ENCODE results near the gene ALDH3A2.

ALDH3A2 gene

DNA sequence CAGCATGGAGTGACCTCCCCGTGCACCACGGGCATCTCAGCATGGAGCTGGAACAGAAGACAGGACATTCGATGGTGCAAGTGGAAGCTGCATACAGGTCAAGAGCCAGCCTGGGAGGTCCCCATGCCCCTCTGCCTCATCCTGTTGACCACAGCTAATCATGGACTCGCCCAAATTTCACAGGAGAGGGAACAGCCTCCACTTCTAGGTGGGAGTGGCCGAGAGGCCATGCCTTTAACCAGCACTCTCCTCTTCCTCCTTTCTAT is 71.6 kb downstream of the ALDH3A2 start:
- H3K4me3 ChIP-seq (ENCODE audit: low read length) = no peak overlapping the region
- DNase-seq (ENCODE audit: low read depth) = no peak
- TF ChIP-seq CTCF (conservative IDR thresholded peaks at IDR 0.05; ENCODE audit: low read length) = no peak

- no peak overlapping the region for H3K4me3 ChIP-seq (ENCODE audit: low read length)
- TF ChIP-seq CTCF (conservative IDR thresholded peaks at IDR 0.05; ENCODE audit: low read length) = no peak
- DNase-seq (ENCODE audit: low read depth) = no peak
These were observed 72.3 kb downstream of the ALDH3A2 start for GRCh38 chr17:19720631-19721426.

- no peak for DNase-seq (ENCODE audit: low read depth)
- TF ChIP-seq CTCF (conservative IDR thresholded peaks at IDR 0.05; ENCODE audit: low read length) = no peak
- no peak overlapping the region for H3K4me3 ChIP-seq (ENCODE audit: low read length)
These were observed 75.4 kb downstream of the ALDH3A2 start for GRCh38 chr17:19723964-19724363.

DNA sequence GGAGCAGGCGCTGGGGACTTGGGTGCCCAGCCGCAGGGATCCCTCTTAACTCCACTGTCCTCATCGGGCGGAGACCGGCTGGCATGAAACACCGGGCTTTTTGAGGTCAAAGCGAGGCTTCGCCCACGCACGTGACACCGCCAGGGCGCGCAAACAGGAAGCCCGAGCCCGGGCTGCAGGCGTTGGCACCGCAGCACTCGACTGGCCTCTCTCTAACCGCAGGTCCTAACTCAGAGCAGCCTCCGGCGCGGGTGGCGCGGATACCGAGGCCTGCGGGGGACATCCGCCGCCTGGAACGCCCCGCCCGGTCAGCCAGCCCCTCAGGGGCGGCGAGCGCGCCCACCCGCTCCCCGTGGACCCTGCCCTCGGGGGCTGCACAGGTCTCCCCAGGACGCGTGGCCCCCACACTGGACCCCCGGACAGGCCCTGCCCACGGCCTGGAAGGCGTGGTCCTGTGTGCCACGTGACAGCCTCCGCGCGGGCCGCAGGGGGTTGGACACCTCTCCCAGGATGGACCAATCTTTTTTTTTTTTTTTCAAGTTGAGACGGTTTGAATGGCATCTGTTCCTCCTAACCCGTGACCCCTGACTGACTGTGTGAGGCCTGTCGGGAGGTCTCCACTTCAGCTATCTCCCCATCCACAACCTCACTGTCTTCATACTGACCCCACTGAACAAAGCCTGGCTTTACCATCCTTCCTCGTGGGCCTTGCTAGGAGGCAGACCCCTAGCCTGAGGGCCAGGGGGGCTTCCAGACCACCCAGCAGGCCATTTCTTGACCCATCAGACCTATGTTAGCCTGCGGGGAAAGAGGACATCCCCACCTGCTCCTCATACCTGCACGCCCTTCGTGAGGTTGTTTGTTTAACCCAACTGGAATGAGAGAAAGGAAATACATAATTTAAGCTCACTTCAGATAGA is 76.2 kb downstream of the ALDH3A2 start:
- TF ChIP-seq CTCF (conservative IDR thresholded peaks at IDR 0.05; ENCODE audit: low read length) = no peak
- DNase-seq (ENCODE audit: low read depth) = peak; percentile 34
- no peak overlapping the region for H3K4me3 ChIP-seq (ENCODE audit: low read length)

GRCh38 chr17:19725486-19725885 is 76.9 kb downstream of the ALDH3A2 start:
- no peak for TF ChIP-seq CTCF (conservative IDR thresholded peaks at IDR 0.05; ENCODE audit: low read length)
- H3K4me3 ChIP-seq (ENCODE audit: low read length) = no peak overlapping the region
- no peak for DNase-seq (ENCODE audit: low read depth)

DNA sequence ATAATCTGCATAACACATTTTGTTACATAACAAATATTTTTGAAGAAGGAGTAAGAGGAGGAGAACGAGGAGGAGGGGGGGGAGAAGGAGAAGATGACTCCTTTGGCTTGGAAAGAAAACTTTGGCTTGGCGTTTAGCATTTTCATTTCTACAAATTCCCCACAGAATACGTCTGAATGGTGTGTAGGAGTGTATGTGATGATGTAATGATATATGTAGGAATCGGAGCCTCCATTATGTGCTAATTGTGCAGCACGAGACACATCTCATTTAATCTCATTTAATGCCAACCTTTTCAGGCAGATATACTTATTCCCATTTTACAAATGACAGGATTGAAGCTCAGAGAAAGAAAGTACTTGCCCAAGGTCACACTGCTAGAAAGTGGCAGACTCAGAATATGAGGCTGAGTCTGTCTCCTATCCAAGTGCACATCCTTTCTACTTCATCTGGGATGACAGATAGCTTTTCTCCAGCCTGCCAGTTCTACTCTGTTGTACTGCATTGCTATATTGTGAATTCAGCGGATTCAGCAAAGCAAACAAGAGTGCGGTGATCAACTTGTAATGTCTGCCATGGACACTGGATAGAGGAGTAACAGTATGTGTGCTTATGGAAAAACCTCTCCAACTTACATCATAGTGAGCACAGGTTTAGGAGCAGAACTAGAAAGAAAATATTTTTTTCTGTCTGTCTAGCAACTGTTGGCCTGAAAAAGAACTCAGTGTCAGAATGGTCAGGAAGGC is 78.3 kb downstream of the ALDH3A2 start:
- no peak overlapping the region for H3K4me3 ChIP-seq (ENCODE audit: low read length)
- DNase-seq (ENCODE audit: low read depth) = peak; percentile 54
- no peak for TF ChIP-seq CTCF (conservative IDR thresholded peaks at IDR 0.05; ENCODE audit: low read length)
